Measurements from ENCODE around the gene DAB2IP. TPM values are rescaled to one million over a fixed set of nuclear protein-coding genes. Genes with fewer than 3 reads are reported as not detected.

DAB2IP gene
- total and polyA plus RNA-seq, 5 donors: 25.5 to 55.0 (median 42.1) TPM

- no peaks in the 10 kb centered on the region for H3K27me3 ChIP-seq (ENCODE audit: control insufficient read depth, insufficient read depth)
- no peak overlapping the region for H3K27ac ChIP-seq (ENCODE audit: low read length)
- intact Hi-C loops (cut with DNase I): no loop called here
- H3K4me1 ChIP-seq (ENCODE audit: control insufficient read depth, insufficient read depth, low read length): peaks cover 12% of the 10 kb centered on the region
- no peak overlapping the region for H3K4me3 ChIP-seq (ENCODE audit: low read length)
- 93% methylated on average over 10 of the region's 10 CpGs for WGBS
- ATAC-seq: no peak
- peak in 2 of 3 donors; percentile 11 to 37 for DNase-seq
- no peaks in the 10 kb centered on the region for H3K9me3 ChIP-seq (ENCODE audit: control insufficient read depth, low read length)
Observed at GRCh38 chr9:121760571-121760970, 109.1 kb downstream of the DAB2IP start.

GRCh38 chr9:121763131-121763530 lies 111.7 kb downstream of the DAB2IP start:
- ATAC-seq (no peak), DNase-seq (peak in 2 of 3 donors; percentile 24 to 37)
- intact Hi-C loops (cut with DNase I): no loop called here
- H3K27me3 ChIP-seq (ENCODE audit: control insufficient read depth, insufficient read depth): no peaks in the 10 kb centered on the region
- no peaks in the 10 kb centered on the region for H3K9me3 ChIP-seq (ENCODE audit: control insufficient read depth, low read length)
- WGBS: 90% methylated on average over 6 of the region's 6 CpGs
- peaks cover 16% of the 10 kb centered on the region for H3K4me1 ChIP-seq (ENCODE audit: control insufficient read depth, insufficient read depth, low read length)
- H3K27ac ChIP-seq (ENCODE audit: low read length): no peak overlapping the region
- no peak overlapping the region for H3K4me3 ChIP-seq (ENCODE audit: low read length)

- H3K9me3 ChIP-seq (ENCODE audit: control insufficient read depth, low read length): no peaks in the 10 kb centered on the region
- H3K27ac ChIP-seq (ENCODE audit: low read length): no peak overlapping the region
- ATAC-seq (no peak), DNase-seq (peak in 2 of 3 donors; percentile 34 to 37)
- H3K4me1 ChIP-seq (ENCODE audit: control insufficient read depth, insufficient read depth, low read length): peaks cover 16% of the 10 kb centered on the region
- no peaks in the 10 kb centered on the region for H3K27me3 ChIP-seq (ENCODE audit: control insufficient read depth, insufficient read depth)
- intact Hi-C loops (cut with DNase I): no loop called here
- WGBS: 94% methylated on average over 21 of the region's 21 CpGs
- H3K4me3 ChIP-seq (ENCODE audit: low read length): no peak overlapping the region
Observed at GRCh38 chr9:121763561-121764370, 112.3 kb downstream of the DAB2IP start.

- H3K27me3 ChIP-seq (ENCODE audit: control insufficient read depth, insufficient read depth): no peaks in the 10 kb centered on the region
- peaks cover 16% of the 10 kb centered on the region for H3K4me1 ChIP-seq (ENCODE audit: control insufficient read depth, insufficient read depth, low read length)
- no peak overlapping the region for H3K4me3 ChIP-seq (ENCODE audit: low read length)
- DNase-seq (peak in 2 of 3 donors; percentile 16 to 33), ATAC-seq (no peak)
- H3K27ac ChIP-seq (ENCODE audit: low read length): no peak overlapping the region
- WGBS: 86% methylated on average over 9 of the region's 9 CpGs
- intact Hi-C loops (cut with DNase I): no loop called here
- H3K9me3 ChIP-seq (ENCODE audit: control insufficient read depth, low read length): no peaks in the 10 kb centered on the region
Observed at GRCh38 chr9:121764371-121764730, 112.9 kb downstream of the DAB2IP start.

GRCh38 chr9:121765021-121765950 lies 113.9 kb downstream of the DAB2IP start:
- Histone ChIP-seq H3K9me3 (ENCODE audit: control insufficient read depth, low read length) (no peaks in the 10 kb centered on the region), H3K27me3 (ENCODE audit: control insufficient read depth, insufficient read depth) (no peaks in the 10 kb centered on the region), H3K4me1 (ENCODE audit: control insufficient read depth, insufficient read depth, low read length) (peaks cover 16% of the 10 kb centered on the region), H3K27ac (ENCODE audit: low read length) (peak overlapping the region; percentile 54), H3K4me3 (ENCODE audit: low read length) (no peak overlapping the region)
- ATAC-seq (peak; percentile 61 to 71), DNase-seq (peak; percentile 56 to 79 (median 77))
- 49% methylated on average over 8 of the region's 8 CpGs for WGBS
- intact Hi-C loops (cut with DNase I): no loop called here

- Histone ChIP-seq H3K27me3 (ENCODE audit: control insufficient read depth, insufficient read depth) (no peaks in the 10 kb centered on the region), H3K27ac (ENCODE audit: low read length) (no peak overlapping the region), H3K4me1 (ENCODE audit: control insufficient read depth, insufficient read depth, low read length) (peaks cover 16% of the 10 kb centered on the region), H3K4me3 (ENCODE audit: low read length) (no peak overlapping the region), H3K9me3 (ENCODE audit: control insufficient read depth, low read length) (no peaks in the 10 kb centered on the region)
- peak in 2 of 3 donors; percentile 46 to 55 for DNase-seq
- intact Hi-C loops (cut with DNase I): no loop called here
- ATAC-seq: no peak
- 85% methylated on average over 19 of the region's 19 CpGs for WGBS
Observed at GRCh38 chr9:121766081-121766683, 114.7 kb downstream of the DAB2IP start.

- H3K4me1 ChIP-seq (ENCODE audit: control insufficient read depth, insufficient read depth, low read length): peaks cover 16% of the 10 kb centered on the region
- 84% methylated on average over 9 of the region's 9 CpGs for WGBS
- H3K27ac ChIP-seq (ENCODE audit: low read length): no peak overlapping the region
- intact Hi-C loops (cut with DNase I): no loop called here
- no peak for ATAC-seq
- no peaks in the 10 kb centered on the region for H3K27me3 ChIP-seq (ENCODE audit: control insufficient read depth, insufficient read depth)
- DNase-seq: peak in 2 of 3 donors; percentile 7 to 9
- H3K9me3 ChIP-seq (ENCODE audit: control insufficient read depth, low read length): no peaks in the 10 kb centered on the region
- H3K4me3 ChIP-seq (ENCODE audit: low read length): no peak overlapping the region
Observed at GRCh38 chr9:121767171-121767769, 115.8 kb downstream of the DAB2IP start.

GRCh38 chr9:121768416-121769015 lies 117.1 kb downstream of the DAB2IP start:
- Histone ChIP-seq H3K27ac (ENCODE audit: low read length) (no peak overlapping the region), H3K27me3 (ENCODE audit: control insufficient read depth, insufficient read depth) (no peaks in the 10 kb centered on the region), H3K4me3 (ENCODE audit: low read length) (no peak overlapping the region), H3K9me3 (ENCODE audit: control insufficient read depth, low read length) (no peaks in the 10 kb centered on the region), H3K4me1 (ENCODE audit: control insufficient read depth, insufficient read depth, low read length) (peaks cover 16% of the 10 kb centered on the region)
- DNase-seq (peak in 2 of 3 donors; percentile 7 to 21), ATAC-seq (no peak)
- intact Hi-C loops (cut with DNase I): no loop called here
- WGBS: 92% methylated on average over 15 of the region's 15 CpGs

GRCh38 chr9:121769939-121770338 lies 118.5 kb downstream of the DAB2IP start:
- H3K27ac ChIP-seq (ENCODE audit: low read length): no peak overlapping the region
- 95% methylated on average over 4 of the region's 4 CpGs for WGBS
- intact Hi-C loops (cut with DNase I): loop anchor here in 1 of 4 donors (10.0 kb wide), 2 partner anchors 65 to 75 kb away; no protein-coding TSS in a partner anchor
- H3K4me3 ChIP-seq (ENCODE audit: low read length): no peak overlapping the region
- H3K9me3 ChIP-seq (ENCODE audit: control insufficient read depth, low read length): no peaks in the 10 kb centered on the region
- H3K27me3 ChIP-seq (ENCODE audit: control insufficient read depth, insufficient read depth): no peaks in the 10 kb centered on the region
- H3K4me1 ChIP-seq (ENCODE audit: control insufficient read depth, insufficient read depth, low read length): peaks cover 10% of the 10 kb centered on the region
- DNase-seq (peak in 1 of 3 donors; percentile 18), ATAC-seq (no peak)

All from right cardiac atrium (tissue), 5 donors.